Trophoblast cell (in vitro differentiated cells and primary cell): ENCODE data around the gene RNF19B.

Source experiments
- DNase-seq, 2 donors: peaks; one replicate each; pipeline ENCODE4 v3.0.0-alpha.2; 2016
- H2AFZ ChIP-seq: 2 replicates; pipeline ENCODE4 v1.6.1; 2013; ENCODE audit warnings: low read length, moderate library complexity, mild to moderate bottlenecking; ENCODE audit not compliant: insufficient read depth, poor library complexity
- H2AK5ac ChIP-seq: 2 replicates; pipeline ENCODE4 v1.6.1; 2013; ENCODE audit warnings: mild to moderate bottlenecking, low read length
- H2BK120ac ChIP-seq: 2 replicates; pipeline ENCODE4 v1.6.1; 2013; ENCODE audit warnings: low read length, mild to moderate bottlenecking, moderate library complexity; ENCODE audit not compliant: insufficient read depth, poor library complexity
- H2BK12ac ChIP-seq: 2 replicates; pipeline ENCODE4 v1.6.1; 2013; ENCODE audit warnings: mild to moderate bottlenecking, low read length, moderate library complexity
- H2BK5ac ChIP-seq: 2 replicates; pipeline ENCODE4 v1.6.1; 2013; ENCODE audit warnings: low read length, low read depth, moderate library complexity, mild to moderate bottlenecking; ENCODE audit not compliant: poor library complexity
- H3K14ac ChIP-seq: 2 replicates; pipeline ENCODE4 v1.6.1; 2013; ENCODE audit warnings: mild to moderate bottlenecking, low read length
- H3K18ac ChIP-seq: 2 replicates; pipeline ENCODE4 v1.6.1; 2013; ENCODE audit warnings: mild to moderate bottlenecking, low read length
- H3K23ac ChIP-seq: 2 replicates; pipeline ENCODE4 v1.6.1; 2013; ENCODE audit warnings: low read length
- H3K27ac ChIP-seq: 2 replicates; pipeline ENCODE4 v1.5.1; 2013; ENCODE audit warnings: low read depth, mild to moderate bottlenecking, inconsistent platforms, low read length, moderate library complexity
- H3K27me3 ChIP-seq: 2 replicates; pipeline ENCODE4 v1.6.1; 2013; ENCODE audit warnings: inconsistent platforms, mild to moderate bottlenecking, low read length, moderate library complexity; ENCODE audit not compliant: insufficient read depth
- H3K36me3 ChIP-seq, 2 experiments: 1 replicate in 1 of 2; 2 replicates in 1 of 2; pipeline ENCODE4 v1.6.1; 2013; ENCODE audit warnings: low read length in 2 of 2, mild to moderate bottlenecking in 2 of 2, moderate library complexity in 1 of 2; ENCODE audit not compliant: insufficient read depth in 2 of 2, control insufficient read depth in 1 of 2
- H3K4ac ChIP-seq: 2 replicates; pipeline ENCODE4 v1.6.1; 2013; ENCODE audit warnings: low read depth, mild to moderate bottlenecking, low read length, moderate library complexity
- H3K4me1 ChIP-seq, 2 experiments: 1 replicate in 1 of 2; 2 replicates in 1 of 2; pipeline ENCODE4 v1.6.1; 2013; ENCODE audit warnings: low read length in 2 of 2, mild to moderate bottlenecking in 2 of 2, moderate library complexity in 1 of 2; ENCODE audit not compliant: insufficient read depth in 2 of 2, control insufficient read depth in 1 of 2
- H3K4me2 ChIP-seq: 2 replicates; pipeline ENCODE4 v1.6.1; 2013; ENCODE audit warnings: inconsistent platforms, mild to moderate bottlenecking, low read length, moderate library complexity
- H3K4me3 ChIP-seq: 2 replicates; pipeline ENCODE4 v1.5.1; 2013; ENCODE audit warnings: mild to moderate bottlenecking, low read depth, low read length, inconsistent platforms
- H3K79me1 ChIP-seq: one replicate; pipeline ENCODE4 v1.6.1; 2013; ENCODE audit warnings: low read length
- H3K79me2 ChIP-seq: 2 replicates; pipeline ENCODE4 v1.6.1; 2013; ENCODE audit warnings: low read length, mild to moderate bottlenecking; ENCODE audit not compliant: control insufficient read depth, insufficient read depth, poor library complexity
- H3K9ac ChIP-seq: 2 replicates; pipeline ENCODE4 v1.6.1; 2013; ENCODE audit warnings: mild to moderate bottlenecking, low read length
- H3K9me3 ChIP-seq: 2 replicates; pipeline ENCODE4 v1.6.1; 2013; ENCODE audit warnings: low read depth, mild to moderate bottlenecking, control low read depth, inconsistent platforms, low read length; ENCODE audit not compliant: insufficient read depth
- H4K12ac ChIP-seq: 2 replicates; pipeline ENCODE4 v1.6.1; 2013; ENCODE audit warnings: low read depth, mild to moderate bottlenecking, low read length, moderate library complexity
- H4K8ac ChIP-seq: 2 replicates; pipeline ENCODE4 v1.6.1; 2013; ENCODE audit warnings: low read depth, mild to moderate bottlenecking, low read length, moderate library complexity
- H4K91ac ChIP-seq: one replicate; pipeline ENCODE4 v1.6.1; 2013; ENCODE audit warnings: low read depth, mild to moderate bottlenecking, low read length, moderate library complexity
- WGBS: extraction: QIAGEN DNeasy Blood & Tissue Kit; methylation state at CpG from one replicate; pipeline ENCODE4 v1.1.7; 2013; ENCODE audit warnings: missing lambda C conversion rate; ENCODE audit not compliant: insufficient read length, insufficient coverage; ENCODE audit errors: extremely low coverage; 5-methylcytosine and 5-hydroxymethylcytosine counted together

RNF19B gene

DNA sequence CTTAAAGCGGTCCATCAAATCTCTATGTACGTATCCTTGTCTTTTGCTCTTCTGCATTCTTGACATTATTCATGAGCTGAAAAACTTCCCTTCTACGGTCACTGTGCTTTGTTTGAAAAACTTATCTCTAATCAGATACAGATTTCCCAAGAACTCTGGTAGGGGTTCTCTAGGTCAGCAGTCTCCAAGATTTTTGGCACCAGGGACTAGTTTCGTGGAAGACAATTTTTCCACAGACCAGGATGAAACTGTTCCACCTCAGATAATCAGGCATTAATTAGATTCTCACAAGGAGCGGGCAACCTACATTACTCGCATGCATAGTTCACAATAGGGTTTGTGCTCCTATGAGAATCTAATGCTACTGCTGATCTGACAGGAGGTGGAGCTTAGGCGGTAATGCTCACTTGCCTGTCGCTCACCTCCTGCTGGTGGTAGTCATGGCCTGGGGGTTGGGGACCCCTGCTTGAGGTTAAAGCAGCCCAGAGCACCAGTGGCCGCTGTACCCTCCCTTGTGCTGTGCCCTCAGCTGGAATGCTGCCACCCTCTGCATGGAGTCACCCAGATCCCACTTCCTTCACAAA lies 41.3 kb upstream of the RNF19B start:
- no CpG with 5 or more reads among the region's 9 CpGs for WGBS
- DNase-seq: peak; percentile 54 to 83
- H3K79me1 ChIP-seq: peaks cover 13% of the 10 kb centered on the region
- H4K8ac ChIP-seq: peak overlapping the region; percentile 73
- H3K79me2 ChIP-seq: peaks cover 2% of the 10 kb centered on the region
- peaks cover 29 to 41% of the 10 kb centered on the region in 2 experiments for H3K4me1 ChIP-seq
- H2BK120ac ChIP-seq: peak overlapping the region; percentile 79
- H2BK12ac ChIP-seq: peak overlapping the region; percentile 73
- no peak overlapping the region for H4K12ac ChIP-seq
- H3K9ac ChIP-seq: no peak overlapping the region
- peak overlapping the region; percentile 49 for H4K91ac ChIP-seq
- no peak overlapping the region for H3K4me2 ChIP-seq
- H2BK5ac ChIP-seq: peak overlapping the region; percentile 17
- H3K4me3 ChIP-seq: no peak overlapping the region
- H3K23ac ChIP-seq: no peak overlapping the region
- no peak overlapping the region for H3K4ac ChIP-seq
- peak overlapping the region; percentile 64 for H3K18ac ChIP-seq
- H2AFZ ChIP-seq: peak overlapping the region; percentile 32
- H3K36me3 ChIP-seq: no peaks in the 10 kb centered on the region
- peak overlapping the region; percentile 81 for H3K14ac ChIP-seq
- peak overlapping the region; percentile 10 for H3K27ac ChIP-seq
- no peaks in the 10 kb centered on the region for H3K27me3 ChIP-seq
- H2AK5ac ChIP-seq: peak overlapping the region; percentile 86
- peaks cover 2% of the 10 kb centered on the region for H3K9me3 ChIP-seq

DNA sequence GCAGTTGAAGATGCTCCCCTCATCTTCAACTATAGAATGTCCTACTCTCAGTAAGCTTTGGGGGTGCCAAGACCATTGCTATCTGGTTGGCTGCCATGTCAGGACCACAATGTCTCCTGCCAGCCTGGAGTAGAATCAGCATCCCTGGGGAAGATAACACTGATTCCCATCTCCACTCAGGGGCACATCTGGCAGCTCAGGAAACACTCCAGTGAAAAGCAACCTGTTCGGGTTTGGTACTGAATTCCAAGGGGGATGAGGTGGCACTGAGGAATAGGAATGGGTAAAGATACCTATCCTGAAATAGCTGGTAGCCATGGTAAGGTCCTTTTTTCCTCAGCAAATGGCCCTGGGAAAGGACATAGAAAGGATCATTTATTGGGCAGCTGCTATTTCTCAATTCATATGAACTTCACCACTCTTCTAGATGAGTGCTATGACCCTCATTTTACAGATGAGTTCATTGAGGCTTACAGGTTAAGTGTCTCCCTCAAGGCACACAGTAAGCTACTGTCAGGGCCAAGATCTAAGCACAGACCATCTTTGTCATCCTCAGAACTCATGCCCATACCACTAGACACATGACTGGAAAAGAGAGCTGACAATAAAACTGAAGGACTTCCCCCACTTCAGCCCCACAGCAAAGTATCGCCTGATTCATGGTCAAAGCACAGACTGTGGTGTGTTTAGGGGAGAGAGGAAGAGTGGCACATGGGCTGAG lies 40.7 kb upstream of the RNF19B start:
- Histone ChIP-seq H3K23ac (no peak overlapping the region), H3K27me3 (no peaks in the 10 kb centered on the region), H3K14ac (peak overlapping the region; percentile 2), H2AFZ (no peak overlapping the region), H3K27ac (no peak overlapping the region), H2BK12ac (no peak overlapping the region), H3K9me3 (no peaks in the 10 kb centered on the region), H4K8ac (no peak overlapping the region), H3K36me3 (no peaks in the 10 kb centered on the region), H2AK5ac (no peak overlapping the region), H3K9ac (no peak overlapping the region), H2BK120ac (no peak overlapping the region), H3K79me2 (peaks cover 2% of the 10 kb centered on the region), H3K4me3 (no peak overlapping the region), H3K4ac (no peak overlapping the region), H3K18ac (no peak overlapping the region), H3K79me1 (peaks cover 13% of the 10 kb centered on the region), H4K91ac (no peak overlapping the region), H2BK5ac (no peak overlapping the region), H3K4me1 (peaks cover 29 to 41% of the 10 kb centered on the region in 2 experiments), H4K12ac (no peak overlapping the region), H3K4me2 (no peak overlapping the region)
- DNase-seq: no peak
- no CpG with 5 or more reads among the region's 2 CpGs for WGBS

DNA sequence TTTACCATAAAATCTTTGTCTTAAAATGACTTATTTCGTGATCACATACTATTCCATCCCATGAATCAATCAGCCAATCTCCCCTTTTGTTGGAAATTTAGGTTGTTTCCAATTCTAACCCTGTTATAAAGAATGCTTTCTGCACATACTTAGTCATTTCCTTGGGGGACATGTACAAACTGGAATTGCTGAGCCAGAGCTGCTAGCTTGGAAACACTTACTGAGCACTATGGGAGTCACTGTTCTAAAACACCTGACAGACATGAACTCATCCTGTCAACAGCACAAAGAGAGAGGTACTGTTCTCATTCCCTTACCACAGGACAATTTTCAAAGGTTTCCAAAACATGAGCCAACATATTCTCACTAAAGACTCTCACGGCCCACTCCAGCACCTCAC lies 40.0 kb upstream of the RNF19B start:
- H3K79me1 ChIP-seq: peaks cover 13% of the 10 kb centered on the region
- DNase-seq: no peak
- no peak overlapping the region for H4K12ac ChIP-seq
- no peak overlapping the region for H3K4me3 ChIP-seq
- WGBS: no CpG with 5 or more reads among the region's 2 CpGs
- H2BK120ac ChIP-seq: no peak overlapping the region
- no peak overlapping the region for H3K9ac ChIP-seq
- no peak overlapping the region for H4K8ac ChIP-seq
- no peak overlapping the region for H2BK12ac ChIP-seq
- H3K36me3 ChIP-seq: no peaks in the 10 kb centered on the region
- no peak overlapping the region for H2AK5ac ChIP-seq
- H3K18ac ChIP-seq: no peak overlapping the region
- no peak overlapping the region for H4K91ac ChIP-seq
- H3K4ac ChIP-seq: no peak overlapping the region
- H3K4me2 ChIP-seq: no peak overlapping the region
- no peak overlapping the region for H2BK5ac ChIP-seq
- H3K27me3 ChIP-seq: no peaks in the 10 kb centered on the region
- no peak overlapping the region for H3K14ac ChIP-seq
- peaks cover 2% of the 10 kb centered on the region for H3K79me2 ChIP-seq
- no peaks in the 10 kb centered on the region for H3K9me3 ChIP-seq
- H3K4me1 ChIP-seq: peaks cover 28 to 40% of the 10 kb centered on the region in 2 experiments
- no peak overlapping the region for H2AFZ ChIP-seq
- no peak overlapping the region for H3K23ac ChIP-seq
- H3K27ac ChIP-seq: no peak overlapping the region

DNA sequence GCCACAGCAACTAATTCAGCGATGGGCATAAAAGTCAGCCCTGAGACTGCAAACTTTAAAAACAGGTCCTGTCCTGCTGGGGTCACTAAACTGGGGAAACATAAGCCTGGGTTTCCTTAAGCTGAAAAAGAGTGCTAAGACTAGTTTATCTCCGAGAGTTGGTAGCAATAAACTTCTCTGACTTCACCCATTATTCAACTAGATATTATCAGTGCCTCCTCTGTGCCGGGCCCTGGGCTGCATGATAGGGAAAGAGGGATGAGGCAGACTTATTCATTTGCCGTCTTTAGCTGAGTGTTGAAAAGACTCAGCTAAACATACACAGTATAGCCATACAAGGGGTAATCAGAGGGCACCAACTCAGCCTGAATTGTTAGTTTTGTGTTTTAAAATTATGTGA lies 39.0 kb upstream of the RNF19B start:
- peaks cover 22 to 32% of the 10 kb centered on the region in 2 experiments for H3K4me1 ChIP-seq
- H2AK5ac ChIP-seq: no peak overlapping the region
- no peak overlapping the region for H2BK12ac ChIP-seq
- no peak overlapping the region for H3K18ac ChIP-seq
- H4K8ac ChIP-seq: no peak overlapping the region
- no peak overlapping the region for H2AFZ ChIP-seq
- H3K14ac ChIP-seq: no peak overlapping the region
- H2BK5ac ChIP-seq: no peak overlapping the region
- DNase-seq: no peak
- peaks cover 1% of the 10 kb centered on the region for H3K9me3 ChIP-seq
- no peaks in the 10 kb centered on the region for H3K36me3 ChIP-seq
- H3K27me3 ChIP-seq: no peaks in the 10 kb centered on the region
- no peak overlapping the region for H3K4me3 ChIP-seq
- H3K4ac ChIP-seq: no peak overlapping the region
- H3K4me2 ChIP-seq: no peak overlapping the region
- H3K27ac ChIP-seq: no peak overlapping the region
- H4K91ac ChIP-seq: no peak overlapping the region
- H2BK120ac ChIP-seq: no peak overlapping the region
- H3K79me1 ChIP-seq: peaks cover 10% of the 10 kb centered on the region
- peaks cover 2% of the 10 kb centered on the region for H3K79me2 ChIP-seq
- H4K12ac ChIP-seq: no peak overlapping the region
- H3K9ac ChIP-seq: no peak overlapping the region
- no CpG with 5 or more reads among the region's 4 CpGs for WGBS
- no peak overlapping the region for H3K23ac ChIP-seq
